ENCODE measurements around the gene ROPN1L. TPM values are rescaled to one million over a fixed set of nuclear protein-coding genes. Genes with fewer than 3 reads are reported as not detected.

The ROPN1L gene
- total RNA-seq, 1 experiment from 2014 or later, result 0.66 TPM

DNA sequence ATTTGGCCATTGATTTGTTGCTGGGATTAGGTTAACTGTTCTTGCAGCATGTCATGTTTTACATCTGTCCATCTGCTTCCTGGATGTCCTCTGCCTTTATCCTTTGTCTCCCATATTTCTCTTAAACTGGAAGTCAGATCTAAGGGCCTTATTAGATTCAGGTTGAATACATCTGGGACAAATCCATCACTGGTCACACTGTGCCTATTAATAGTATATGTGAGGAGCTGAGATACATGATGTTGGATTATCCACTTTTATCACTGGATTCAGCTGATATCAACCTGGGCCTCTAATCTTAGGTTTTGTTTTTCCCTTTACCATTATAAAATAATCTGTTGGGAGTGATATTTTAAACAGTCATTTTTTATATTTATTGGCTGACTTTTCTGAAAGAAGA lies 41.8 kb upstream of the ROPN1L start:
- H3K27ac ChIP-seq (ENCODE audit: low read depth, low read length), result no peak overlapping the region
- RAD21 ChIA-PET (ENCODE audit: low non-redundant PET in 1 of 2, low total read pairs in 2 of 2, uncharacterized antibody in 2 of 2, unreplicated experiment in 2 of 2), result no interaction called here
- intact Hi-C loops (cut with micrococcal nuclease), result no loop called here
- ATAC-seq (no peak), DNase-seq (ENCODE audit: low read depth, low spot score) (no peak)
- POLR2A ChIA-PET, result no interaction called here
- H4K20me1 ChIP-seq (ENCODE audit: insufficient read depth), result peaks cover 16% of the 10 kb centered on the region; the same call in 1 of the 2 replicates
- no peaks in the 10 kb centered on the region for H3K9me3 ChIP-seq (ENCODE audit: control insufficient read depth in 1 of 2, insufficient read depth in 1 of 2, low read depth in 1 of 2, low read length in 2 of 2)
- TF ChIP-seq ZNF274 (IDR thresholded peaks at IDR 0.05; ENCODE audit: low read depth, low read length), result no peak
- TF ChIP-seq CTCF (IDR thresholded peaks at IDR 0.05 in 2 of 3, conservative IDR thresholded peaks at IDR 0.05 in 1 of 3; ENCODE audit: borderline replicate concordance in 1 of 3, insufficient read depth in 1 of 3, low read depth in 2 of 3, low read length in 2 of 3), result no peak
- TF ChIP-seq ZBTB33 (IDR thresholded peaks at IDR 0.05; ENCODE audit: extremely low read depth, insufficient replicate concordance, low read length), result no peak
- no peak for TF ChIP-seq ZFX (IDR thresholded peaks at IDR 0.05)
- TF ChIP-seq POLR2AphosphoS5 (IDR thresholded peaks at IDR 0.05; ENCODE audit: low read depth, low read length), result no peak
- no peak for TF ChIP-seq ELF1 (IDR thresholded peaks at IDR 0.05; ENCODE audit: borderline replicate concordance, low read depth)
- no peak for TF ChIP-seq EZH2 (IDR thresholded peaks at IDR 0.05)
- no peak for TF ChIP-seq RAD21 (IDR thresholded peaks at IDR 0.05; ENCODE audit: low read depth)
- no peak for TF ChIP-seq CEBPB (IDR thresholded peaks at IDR 0.05; ENCODE audit: low read depth)
- no peak for TF ChIP-seq SP1 (IDR thresholded peaks at IDR 0.05; ENCODE audit: low read depth)
- H3K9ac ChIP-seq (ENCODE audit: low read length), result no peak overlapping the region
- no peaks in the 10 kb centered on the region for H3K4me1 ChIP-seq (ENCODE audit: control insufficient read depth in 1 of 2, insufficient read depth in 2 of 2, low read length in 2 of 2)
- H3K36me3 ChIP-seq (ENCODE audit: control insufficient read depth in 1 of 2, insufficient read depth in 2 of 2, low read length in 2 of 2), result peaks cover 24 to 66% of the 10 kb centered on the region in 2 experiments
- no peaks in the 10 kb centered on the region for H3K9me2 ChIP-seq (ENCODE audit: insufficient read depth)
- peaks cover 10% of the 10 kb centered on the region for H3K79me2 ChIP-seq (ENCODE audit: insufficient read depth, low read length)
- H3K4me3 ChIP-seq (replicated peaks in 1 of 2; ENCODE audit: low read depth in 1 of 2, low read length in 2 of 2), result no peak overlapping the region
- no peak overlapping the region for H3K4me2 ChIP-seq (ENCODE audit: low read length)
- CTCF ChIA-PET, result no interaction called here
- H2AFZ ChIP-seq (ENCODE audit: low read depth, low read length, poor library complexity, severe bottlenecking), result no peak overlapping the region
- BruUV-seq (replicated peaks), result no TSS peak
- H3K27me3 ChIP-seq (ENCODE audit: insufficient read depth, low read length), result no peaks in the 10 kb centered on the region

Data from HCT116 (cell line).